Measurements from ENCODE around the gene ACTR2.
"Not testable (repeated sequence)": the region's sequence is repeated elsewhere in the genome, so short reads cannot be mapped to it uniquely, and the experiment has no call there.

DNA sequence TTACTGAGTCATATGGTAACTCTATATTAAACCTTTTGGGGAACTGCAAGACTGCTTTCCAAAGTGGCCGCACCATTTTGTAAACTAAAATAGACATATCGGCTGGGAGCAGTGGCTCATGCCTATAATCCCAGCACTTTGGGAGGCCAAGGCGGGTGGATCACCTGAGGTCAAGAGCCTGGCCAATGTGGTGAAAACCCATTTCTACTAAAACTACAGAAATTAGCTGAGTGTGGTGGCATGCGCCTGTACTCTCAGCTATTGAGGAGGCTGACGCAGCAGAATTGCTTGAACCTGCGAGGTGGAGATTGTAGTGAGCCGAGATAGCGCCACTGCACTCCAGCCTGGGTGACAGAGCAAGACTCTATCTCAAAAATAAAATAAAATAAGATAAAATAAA is 6.4 kb upstream of the ACTR2 start:
- not testable (repeated sequence) for TF ChIP-seq HCFC1 (IDR thresholded peaks at IDR 0.05; ENCODE audit: low read depth, low read length); RELA (CRISPR knock-in tag; IDR thresholded peaks at IDR 0.05); EP300 (IDR thresholded peaks at IDR 0.05; ENCODE audit: low read depth in 2 of 2, low read length in 2 of 2); EP300 (CRISPR knock-in tag; IDR thresholded peaks at IDR 0.05; ENCODE audit: borderline replicate concordance); HDAC2 (CRISPR knock-in tag; IDR thresholded peaks at IDR 0.05); PAF1 (CRISPR knock-in tag; IDR thresholded peaks at IDR 0.05); NR2C2 (CRISPR knock-in tag; IDR thresholded peaks at IDR 0.05; ENCODE audit: borderline replicate concordance); SOX6 (IDR thresholded peaks at IDR 0.05); SOX6 (CRISPR knock-in tag; IDR thresholded peaks at IDR 0.05)
- TF ChIP-seq, protein P1, sequence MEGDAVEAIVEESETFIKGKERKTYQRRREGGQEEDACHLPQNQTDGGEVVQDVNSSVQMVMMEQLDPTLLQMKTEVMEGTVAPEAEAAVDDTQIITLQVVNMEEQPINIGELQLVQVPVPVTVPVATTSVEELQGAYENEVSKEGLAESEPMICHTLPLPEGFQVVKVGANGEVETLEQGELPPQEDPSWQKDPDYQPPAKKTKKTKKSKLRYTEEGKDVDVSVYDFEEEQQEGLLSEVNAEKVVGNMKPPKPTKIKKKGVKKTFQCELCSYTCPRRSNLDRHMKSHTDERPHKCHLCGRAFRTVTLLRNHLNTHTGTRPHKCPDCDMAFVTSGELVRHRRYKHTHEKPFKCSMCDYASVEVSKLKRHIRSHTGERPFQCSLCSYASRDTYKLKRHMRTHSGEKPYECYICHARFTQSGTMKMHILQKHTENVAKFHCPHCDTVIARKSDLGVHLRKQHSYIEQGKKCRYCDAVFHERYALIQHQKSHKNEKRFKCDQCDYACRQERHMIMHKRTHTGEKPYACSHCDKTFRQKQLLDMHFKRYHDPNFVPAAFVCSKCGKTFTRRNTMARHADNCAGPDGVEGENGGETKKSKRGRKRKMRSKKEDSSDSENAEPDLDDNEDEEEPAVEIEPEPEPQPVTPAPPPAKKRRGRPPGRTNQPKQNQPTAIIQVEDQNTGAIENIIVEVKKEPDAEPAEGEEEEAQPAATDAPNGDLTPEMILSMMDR (CRISPR knock-in tag; IDR thresholded peaks at IDR 0.05): not testable (repeated sequence)
- TF ChIP-seq, protein P2, sequence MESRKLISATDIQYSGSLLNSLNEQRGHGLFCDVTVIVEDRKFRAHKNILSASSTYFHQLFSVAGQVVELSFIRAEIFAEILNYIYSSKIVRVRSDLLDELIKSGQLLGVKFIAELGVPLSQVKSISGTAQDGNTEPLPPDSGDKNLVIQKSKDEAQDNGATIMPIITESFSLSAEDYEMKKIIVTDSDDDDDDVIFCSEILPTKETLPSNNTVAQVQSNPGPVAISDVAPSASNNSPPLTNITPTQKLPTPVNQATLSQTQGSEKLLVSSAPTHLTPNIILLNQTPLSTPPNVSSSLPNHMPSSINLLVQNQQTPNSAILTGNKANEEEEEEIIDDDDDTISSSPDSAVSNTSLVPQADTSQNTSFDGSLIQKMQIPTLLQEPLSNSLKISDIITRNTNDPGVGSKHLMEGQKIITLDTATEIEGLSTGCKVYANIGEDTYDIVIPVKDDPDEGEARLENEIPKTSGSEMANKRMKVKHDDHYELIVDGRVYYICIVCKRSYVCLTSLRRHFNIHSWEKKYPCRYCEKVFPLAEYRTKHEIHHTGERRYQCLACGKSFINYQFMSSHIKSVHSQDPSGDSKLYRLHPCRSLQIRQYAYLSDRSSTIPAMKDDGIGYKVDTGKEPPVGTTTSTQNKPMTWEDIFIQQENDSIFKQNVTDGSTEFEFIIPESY (CRISPR knock-in tag; IDR thresholded peaks at IDR 0.05): not testable (repeated sequence)
- TF ChIP-seq, protein P3, sequence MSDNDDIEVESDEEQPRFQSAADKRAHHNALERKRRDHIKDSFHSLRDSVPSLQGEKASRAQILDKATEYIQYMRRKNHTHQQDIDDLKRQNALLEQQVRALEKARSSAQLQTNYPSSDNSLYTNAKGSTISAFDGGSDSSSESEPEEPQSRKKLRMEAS (IDR thresholded peaks at IDR 0.05): not testable (repeated sequence)
- TF ChIP-seq, protein P4, sequence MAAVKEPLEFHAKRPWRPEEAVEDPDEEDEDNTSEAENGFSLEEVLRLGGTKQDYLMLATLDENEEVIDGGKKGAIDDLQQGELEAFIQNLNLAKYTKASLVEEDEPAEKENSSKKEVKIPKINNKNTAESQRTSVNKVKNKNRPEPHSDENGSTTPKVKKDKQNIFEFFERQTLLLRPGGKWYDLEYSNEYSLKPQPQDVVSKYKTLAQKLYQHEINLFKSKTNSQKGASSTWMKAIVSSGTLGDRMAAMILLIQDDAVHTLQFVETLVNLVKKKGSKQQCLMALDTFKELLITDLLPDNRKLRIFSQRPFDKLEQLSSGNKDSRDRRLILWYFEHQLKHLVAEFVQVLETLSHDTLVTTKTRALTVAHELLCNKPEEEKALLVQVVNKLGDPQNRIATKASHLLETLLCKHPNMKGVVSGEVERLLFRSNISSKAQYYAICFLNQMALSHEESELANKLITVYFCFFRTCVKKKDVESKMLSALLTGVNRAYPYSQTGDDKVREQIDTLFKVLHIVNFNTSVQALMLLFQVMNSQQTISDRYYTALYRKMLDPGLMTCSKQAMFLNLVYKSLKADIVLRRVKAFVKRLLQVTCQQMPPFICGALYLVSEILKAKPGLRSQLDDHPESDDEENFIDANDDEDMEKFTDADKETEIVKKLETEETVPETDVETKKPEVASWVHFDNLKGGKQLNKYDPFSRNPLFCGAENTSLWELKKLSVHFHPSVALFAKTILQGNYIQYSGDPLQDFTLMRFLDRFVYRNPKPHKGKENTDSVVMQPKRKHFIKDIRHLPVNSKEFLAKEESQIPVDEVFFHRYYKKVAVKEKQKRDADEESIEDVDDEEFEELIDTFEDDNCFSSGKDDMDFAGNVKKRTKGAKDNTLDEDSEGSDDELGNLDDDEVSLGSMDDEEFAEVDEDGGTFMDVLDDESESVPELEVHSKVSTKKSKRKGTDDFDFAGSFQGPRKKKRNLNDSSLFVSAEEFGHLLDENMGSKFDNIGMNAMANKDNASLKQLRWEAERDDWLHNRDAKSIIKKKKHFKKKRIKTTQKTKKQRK (IDR thresholded peaks at IDR 0.05; ENCODE audit: low read length): not testable (repeated sequence)

All from HepG2 (cell line).